Peyer's patch (tissue), 4 donors: ENCODE results near the gene GRAMD4.

Source experiments
- CTCF ChIP-seq, 6 experiments: fragments of 450-650 bp in 4 of 6; fragments of 200-600 bp in 2 of 6; sonication (generic) in 1 of 6; IDR thresholded peaks; one replicate each; pipeline ENCODE4 v1.5.1; 2017 to 2019; ENCODE audit warnings: antibody characterized with exemption in 6 of 6, mild to moderate bottlenecking in 3 of 6, moderate library complexity in 1 of 6
- POLR2A ChIP-seq, 2 donors: fragments of 450-650 bp; IDR thresholded peaks; one replicate each; pipeline ENCODE4 v1.5.1; 2017; ENCODE audit warnings: antibody characterized with exemption in 2 of 2, mild to moderate bottlenecking in 2 of 2, moderate library complexity in 2 of 2

- TF ChIP-seq CTCF (IDR thresholded peaks at IDR 0.05) (no peak), POLR2A (IDR thresholded peaks at IDR 0.05) (no peak)
Measured at GRCh38 chr22:46607483-46608114, 12.6 kb upstream of the GRAMD4 start.
